GM19025 (cell line): Measurements from ENCODE around the gene GLCCI1.
A peak's percentile ranks its signal among the peaks of the same experiment; 100 is the strongest.

Experiments
- ATAC-seq: cut with Tn5 transposase; IDR thresholded peaks from one replicate; pipeline ENCODE4 v1.9.1; 2021; ENCODE audit warnings: mild to moderate bottlenecking, low read depth, moderate library complexity; ENCODE audit not compliant: unreplicated experiment

GLCCI1 gene

DNA sequence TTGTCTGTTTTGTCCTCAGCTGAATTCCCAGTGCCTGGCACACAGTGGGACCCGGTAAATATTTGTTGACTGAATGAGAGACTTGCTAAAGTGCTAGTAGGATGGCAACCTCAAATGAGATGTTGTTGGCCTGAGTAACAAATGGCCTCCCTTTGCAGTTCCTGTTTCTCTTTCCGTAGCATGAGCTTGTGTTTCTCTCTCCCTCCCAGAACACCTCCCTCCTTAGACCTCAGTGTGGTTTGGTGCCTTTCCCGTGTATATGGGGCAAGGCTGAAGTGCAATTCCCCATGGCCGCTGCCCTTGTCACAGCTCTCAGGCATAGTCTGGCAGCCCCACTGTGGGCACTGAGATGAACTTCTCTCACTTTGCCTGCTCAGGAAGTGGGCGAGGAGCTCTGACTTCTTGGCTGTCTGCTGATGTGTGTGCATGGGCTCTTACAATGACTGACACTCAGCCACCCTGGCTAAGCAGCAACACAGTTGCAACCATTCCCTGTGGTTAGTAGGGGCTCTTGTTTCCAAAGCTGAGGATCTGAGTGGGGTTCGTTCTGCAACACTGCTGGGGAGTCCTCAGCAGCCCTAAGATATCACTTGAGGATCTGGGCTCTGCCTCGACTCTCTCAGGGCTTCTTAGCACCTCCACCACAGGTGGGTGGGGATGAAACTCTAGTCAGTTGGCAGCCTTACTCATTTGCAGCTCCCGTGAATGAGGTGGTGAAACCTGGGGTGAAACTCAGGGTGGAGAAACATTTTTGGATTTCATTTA is 157.3 kb downstream of the GLCCI1 start:
- peak; percentile 81 for ATAC-seq

DNA sequence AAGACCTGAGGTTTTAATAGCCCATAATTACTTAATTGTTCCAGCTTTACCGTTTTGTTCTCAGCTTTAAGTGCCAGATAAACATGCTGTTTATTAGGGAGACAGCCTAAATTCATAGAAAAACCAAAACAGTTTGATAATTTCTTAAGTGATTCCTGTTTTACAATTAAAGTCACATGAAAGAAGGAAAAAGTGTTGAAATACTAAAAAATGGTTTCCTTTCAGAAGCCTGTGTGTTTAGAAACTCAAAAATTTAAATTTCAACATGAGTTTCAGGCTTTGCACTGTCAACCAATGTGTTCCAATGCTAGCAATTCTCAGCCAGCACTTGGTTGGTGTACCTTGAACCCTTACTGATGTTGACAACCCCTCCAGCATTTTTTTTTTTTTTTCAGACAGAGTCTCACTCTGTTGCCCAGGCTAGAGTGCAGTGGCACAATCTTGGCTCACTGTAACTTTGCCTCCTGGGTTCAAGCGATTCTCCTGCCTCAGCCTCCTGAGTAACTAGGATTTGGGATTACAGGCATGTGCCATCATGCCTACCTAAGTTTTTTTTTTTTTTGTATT is 158.1 kb downstream of the GLCCI1 start:
- ATAC-seq: no peak

DNA sequence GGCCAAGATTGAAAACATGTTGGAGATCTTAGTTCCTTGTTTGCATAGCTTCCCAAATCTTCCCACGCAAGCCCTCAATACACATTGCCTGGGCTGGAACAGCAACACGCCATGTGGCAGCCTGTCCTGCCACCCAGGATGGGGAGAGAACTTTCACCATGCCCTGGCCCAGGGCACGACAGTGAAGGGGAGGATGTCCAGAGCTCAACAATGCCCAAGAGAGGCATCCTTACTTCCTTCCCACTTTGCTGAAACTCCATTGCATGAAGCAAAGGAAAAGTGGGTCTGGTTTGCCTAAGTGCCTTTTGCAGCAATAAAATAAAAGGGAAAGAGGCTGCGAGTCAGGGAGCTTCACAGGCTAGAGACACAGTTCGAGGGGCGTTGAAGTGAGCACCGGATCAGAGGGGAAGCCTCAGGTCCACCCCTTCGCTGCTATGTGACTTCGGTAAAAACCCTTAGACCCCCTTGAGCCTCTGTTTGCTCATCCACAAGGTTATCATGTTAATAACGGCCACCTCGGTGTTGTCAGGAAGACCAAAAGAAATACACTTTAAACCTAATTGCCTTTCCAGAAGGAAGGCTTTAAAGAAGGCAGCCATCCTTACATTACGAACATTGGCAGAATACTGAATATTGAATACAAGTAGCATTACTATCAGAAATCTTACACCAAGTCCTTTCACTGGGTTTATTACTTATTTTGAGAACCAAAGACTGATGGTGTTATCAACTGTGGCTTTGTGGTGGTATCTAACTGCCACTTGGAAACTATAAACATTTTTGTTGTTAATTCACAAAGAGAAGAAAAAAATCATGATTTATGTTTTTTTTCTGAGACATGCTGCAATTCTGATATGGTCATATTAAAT is 160.1 kb downstream of the GLCCI1 start:
- no peak for ATAC-seq

DNA sequence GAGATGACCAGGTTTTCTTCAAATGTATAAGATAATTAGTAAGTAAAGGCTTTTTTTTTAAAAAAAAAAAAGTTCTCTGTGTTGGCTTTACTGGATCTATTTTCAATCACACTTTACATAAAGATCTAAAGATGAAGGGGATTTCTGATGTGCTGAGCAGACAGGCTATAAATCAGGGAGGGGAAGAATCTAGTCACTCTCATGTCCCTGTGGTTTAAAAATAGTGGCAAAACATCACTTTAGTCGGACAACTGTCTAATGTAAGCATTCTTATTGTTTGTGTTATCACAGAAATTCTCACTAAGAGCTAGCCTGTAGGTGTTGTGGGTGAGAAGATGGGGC is 160.7 kb downstream of the GLCCI1 start:
- ATAC-seq: no peak

DNA sequence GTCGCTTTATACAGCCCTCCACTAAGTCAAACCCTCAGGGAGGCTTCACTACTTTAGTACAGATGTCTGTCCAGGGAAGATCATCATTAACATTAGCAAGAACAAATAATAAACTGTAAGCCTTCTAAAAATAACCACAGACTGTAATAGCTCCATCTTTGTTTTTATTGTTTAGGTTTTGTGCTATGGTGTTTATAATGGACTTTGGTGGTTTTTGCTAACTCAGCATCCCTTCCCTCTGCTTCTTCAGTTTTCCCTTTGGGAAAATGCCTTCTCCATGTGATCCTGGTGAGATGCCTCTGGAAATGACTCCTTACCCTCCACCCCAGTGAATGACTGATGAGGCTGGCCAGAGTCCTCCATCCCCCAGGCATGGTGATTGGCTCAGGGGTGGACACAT is 162.1 kb downstream of the GLCCI1 start:
- no peak for ATAC-seq

DNA sequence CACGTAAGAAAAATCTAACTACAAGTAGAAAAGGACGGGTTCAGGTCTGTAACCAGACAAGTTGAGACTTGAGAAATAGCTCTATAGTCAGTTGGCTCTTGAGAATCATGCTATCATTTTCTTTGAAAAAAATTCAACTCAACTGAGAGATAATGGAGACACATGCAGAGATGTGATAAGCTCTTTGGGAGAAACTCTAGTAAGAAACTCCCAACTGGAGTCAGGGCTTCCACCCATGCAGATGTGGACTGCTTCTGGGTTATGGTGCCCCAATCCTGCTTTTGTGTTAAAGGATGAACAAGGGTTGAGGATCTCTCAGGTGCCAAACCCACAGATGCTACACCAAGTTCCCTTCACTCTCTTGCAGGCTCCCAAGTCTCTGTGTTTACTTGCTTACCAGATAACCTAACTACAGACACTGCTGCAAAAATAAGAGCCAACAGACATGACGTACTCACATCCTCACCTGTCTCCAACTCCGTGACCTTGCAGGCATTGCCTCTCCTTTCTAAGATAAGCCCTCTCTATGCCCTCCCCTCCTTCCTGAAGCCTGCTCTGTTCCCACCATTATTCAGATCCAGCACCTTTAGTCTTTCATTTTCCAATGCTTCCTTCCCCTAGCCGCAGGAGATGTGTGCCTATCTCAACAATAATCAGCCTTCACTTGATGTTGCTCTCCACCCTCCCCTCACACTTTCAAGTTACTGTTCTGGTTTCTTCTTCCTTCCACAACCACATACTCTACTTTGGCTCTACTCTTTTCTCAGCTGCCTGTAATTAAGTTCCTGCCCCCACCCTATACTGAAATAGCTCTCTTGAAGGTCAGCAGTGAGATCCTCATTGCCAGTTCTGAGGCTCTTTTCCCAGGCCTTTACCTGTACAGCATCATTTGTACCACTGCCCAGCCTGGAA is 163.4 kb downstream of the GLCCI1 start:
- peak; percentile 38 for ATAC-seq

DNA sequence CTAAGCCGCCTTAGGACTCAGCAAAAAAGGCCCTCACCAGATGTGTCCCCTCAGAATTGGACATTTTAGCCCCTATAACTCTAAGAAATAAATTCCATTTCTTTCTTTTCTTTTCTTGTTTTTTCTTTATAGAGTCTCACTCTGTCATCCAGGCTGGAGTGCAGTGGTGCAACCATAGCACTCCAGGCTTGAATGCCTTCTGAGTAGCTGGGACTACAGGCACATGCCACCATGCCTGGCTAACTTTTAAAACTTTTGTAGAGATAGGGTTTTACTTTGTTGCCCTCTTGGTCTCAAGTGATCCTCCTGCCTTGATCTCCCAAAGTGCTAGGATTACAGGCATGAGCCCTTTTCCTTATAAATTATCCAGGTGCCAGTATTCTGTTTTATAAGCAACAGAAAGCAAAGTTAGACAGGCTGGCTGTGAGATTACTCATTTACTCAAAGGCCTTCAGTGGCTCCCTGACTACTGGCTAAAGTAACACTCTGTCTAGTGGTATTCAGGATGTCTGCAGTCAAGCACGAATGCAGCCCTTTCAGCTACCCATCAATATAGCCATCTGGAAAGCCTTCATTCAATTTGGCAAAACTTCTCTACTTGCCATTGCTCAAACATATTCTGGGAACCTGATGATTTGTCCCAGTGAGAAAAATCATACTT is 164.7 kb downstream of the GLCCI1 start:
- ATAC-seq: no peak

DNA sequence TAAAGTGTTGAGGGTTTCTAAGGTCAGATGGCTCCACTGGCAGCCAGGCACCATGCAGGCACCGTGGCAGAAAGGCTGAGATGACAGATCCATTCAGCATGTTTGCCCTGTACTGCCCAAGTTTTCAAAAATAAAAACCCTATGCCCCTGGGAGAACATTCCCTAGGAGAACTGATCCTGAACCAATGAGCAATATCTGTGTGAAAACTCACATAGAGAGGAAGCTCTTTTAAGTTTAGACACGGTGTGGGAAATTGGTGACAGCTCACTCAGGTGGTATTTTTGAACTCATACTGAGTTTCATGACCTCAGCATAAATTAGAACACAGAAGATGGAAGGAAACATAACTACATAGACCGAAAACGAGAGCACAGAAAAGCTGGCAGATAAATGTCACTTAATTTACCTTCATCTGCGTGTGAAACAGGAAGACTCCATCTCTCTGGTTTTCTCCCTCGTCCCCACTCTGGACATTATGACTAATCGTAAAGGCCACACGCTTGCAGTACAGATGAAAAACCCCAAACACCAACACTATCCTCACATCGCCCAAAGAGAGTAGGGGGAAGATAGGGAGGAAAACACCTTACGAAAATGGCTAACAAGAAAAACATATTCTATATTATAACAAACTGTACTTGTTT is 165.6 kb downstream of the GLCCI1 start:
- peak; percentile 77 for ATAC-seq

DNA sequence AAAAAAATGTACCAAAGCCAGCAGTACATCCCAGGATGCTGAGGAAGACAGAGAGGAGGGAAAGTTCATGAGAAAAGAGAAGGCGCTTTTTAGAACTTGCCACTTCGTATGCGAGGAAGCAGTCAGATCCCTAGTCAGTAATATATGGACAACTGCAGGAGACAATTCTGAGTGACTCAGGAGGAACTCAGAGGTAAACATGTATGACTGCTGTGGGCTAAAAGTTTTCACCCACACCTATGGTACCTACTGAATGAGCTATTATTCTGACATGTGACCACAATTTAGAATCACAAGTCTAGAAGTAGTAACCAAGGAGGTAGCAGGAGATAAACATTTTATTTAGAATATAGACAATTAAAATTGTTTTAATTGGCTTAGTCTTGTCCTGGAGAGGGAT is 166.8 kb downstream of the GLCCI1 start:
- no peak for ATAC-seq

DNA sequence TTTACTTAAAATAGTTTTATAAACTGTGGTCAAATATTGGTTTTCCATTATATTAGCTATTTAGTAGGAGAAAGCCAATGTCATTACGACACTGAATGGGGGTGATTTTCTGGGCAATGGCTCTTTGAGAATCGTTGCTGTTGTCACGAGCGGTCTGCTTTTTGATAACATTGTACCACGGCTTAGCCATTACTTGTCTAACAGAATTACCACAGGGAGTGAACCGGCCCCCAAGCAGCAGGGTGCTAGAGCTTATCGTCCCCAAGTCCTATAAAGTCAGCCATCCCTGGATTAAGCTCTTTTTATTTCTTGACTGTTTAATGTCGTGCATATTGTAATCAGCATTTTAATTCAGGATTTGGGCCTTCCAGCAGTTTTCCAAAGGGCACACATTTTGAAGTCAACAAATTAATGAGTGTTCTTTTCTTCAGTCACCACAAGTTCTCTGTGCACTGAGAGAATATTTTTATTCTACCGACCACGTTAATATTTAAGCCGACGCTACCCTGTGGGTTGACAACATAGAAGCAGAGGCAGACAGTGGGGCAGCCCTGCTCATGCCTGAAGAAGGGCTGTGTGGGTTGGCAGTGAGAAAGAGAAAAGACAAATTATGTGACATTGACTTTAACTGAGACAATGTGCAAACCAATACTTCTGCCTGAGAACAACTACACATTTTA is 167.6 kb downstream of the GLCCI1 start:
- ATAC-seq: no peak
